HG03196 (cell line): ENCODE data around the gene AGBL4.

Experiments used
- ATAC-seq: cut with Tn5 transposase; IDR thresholded peaks from one replicate; pipeline ENCODE4 v1.9.1; 2021; ENCODE audit not compliant: unreplicated experiment

The AGBL4 gene

GRCh38 chr1:48673332-48674105 is 1350.2 kb downstream of the AGBL4 start:
- ATAC-seq, result no peak

GRCh38 chr1:48671578-48671977 is 1352.2 kb downstream of the AGBL4 start:
- no peak for ATAC-seq

- ATAC-seq, result no peak
Observed at GRCh38 chr1:48670234-48671020, 1353.3 kb downstream of the AGBL4 start.

GRCh38 chr1:48668339-48668738 is 1355.4 kb downstream of the AGBL4 start:
- no peak for ATAC-seq

GRCh38 chr1:48667782-48668181 is 1356.0 kb downstream of the AGBL4 start:
- ATAC-seq, result no peak

- no peak for ATAC-seq
Observed at GRCh38 chr1:48665708-48666407, 1357.9 kb downstream of the AGBL4 start.

- ATAC-seq, result no peak
Observed at GRCh38 chr1:48661726-48662463, 1361.9 kb downstream of the AGBL4 start.

- ATAC-seq, result no peak
Observed at GRCh38 chr1:48659801-48660200, 1364.0 kb downstream of the AGBL4 start.

GRCh38 chr1:48657413-48657812 is 1366.3 kb downstream of the AGBL4 start:
- no peak for ATAC-seq

GRCh38 chr1:48654606-48655210 is 1369.0 kb downstream of the AGBL4 start:
- ATAC-seq, result no peak

GRCh38 chr1:48652334-48652733 is 1371.4 kb downstream of the AGBL4 start:
- no peak for ATAC-seq

GRCh38 chr1:48649880-48650279 is 1373.9 kb downstream of the AGBL4 start:
- ATAC-seq, result no peak

- ATAC-seq, result no peak
Observed at GRCh38 chr1:48645883-48646282, 1377.9 kb downstream of the AGBL4 start.

GRCh38 chr1:48644905-48645605 is 1378.7 kb downstream of the AGBL4 start:
- ATAC-seq, result no peak

- ATAC-seq, result no peak
Observed at GRCh38 chr1:48644190-48644900, 1379.4 kb downstream of the AGBL4 start.

- no peak for ATAC-seq
Observed at GRCh38 chr1:48643193-48643592, 1380.6 kb downstream of the AGBL4 start.

GRCh38 chr1:48640836-48641492 is 1382.8 kb downstream of the AGBL4 start:
- no peak for ATAC-seq

GRCh38 chr1:48629867-48630266 is 1393.9 kb downstream of the AGBL4 start:
- ATAC-seq, result no peak

GRCh38 chr1:48627486-48627885 is 1396.3 kb downstream of the AGBL4 start:
- ATAC-seq, result no peak
